Ureter (tissue), 1 donor: ENCODE measurements around the gene SLC9A3. TPM values are rescaled to one million over a fixed set of nuclear protein-coding genes. Genes with fewer than 3 reads are reported as not detected.
A peak's percentile ranks its signal among the peaks of the same experiment; 100 is the strongest.
"Not testable (repeated sequence)": the region's sequence is repeated elsewhere in the genome, so short reads cannot be mapped to it uniquely, and the experiment has no call there.

ENCODE experiments used
- DNase-seq: peaks from one replicate; pipeline ENCODE4 v3.0.0-alpha.2; 2020; ENCODE audit warnings: low spot score
- total RNA-seq: library from RNA; stranded (reverse); gene quantifications from one replicate; pipeline ENCODE4 v1.2.4, GENCODE V29; 2023
- donor health status: DM: yes; HTN: yes; CAD: no.

The SLC9A3 gene
- total RNA-seq, 1 donor from 2014 or later, result 1.1 TPM

DNA sequence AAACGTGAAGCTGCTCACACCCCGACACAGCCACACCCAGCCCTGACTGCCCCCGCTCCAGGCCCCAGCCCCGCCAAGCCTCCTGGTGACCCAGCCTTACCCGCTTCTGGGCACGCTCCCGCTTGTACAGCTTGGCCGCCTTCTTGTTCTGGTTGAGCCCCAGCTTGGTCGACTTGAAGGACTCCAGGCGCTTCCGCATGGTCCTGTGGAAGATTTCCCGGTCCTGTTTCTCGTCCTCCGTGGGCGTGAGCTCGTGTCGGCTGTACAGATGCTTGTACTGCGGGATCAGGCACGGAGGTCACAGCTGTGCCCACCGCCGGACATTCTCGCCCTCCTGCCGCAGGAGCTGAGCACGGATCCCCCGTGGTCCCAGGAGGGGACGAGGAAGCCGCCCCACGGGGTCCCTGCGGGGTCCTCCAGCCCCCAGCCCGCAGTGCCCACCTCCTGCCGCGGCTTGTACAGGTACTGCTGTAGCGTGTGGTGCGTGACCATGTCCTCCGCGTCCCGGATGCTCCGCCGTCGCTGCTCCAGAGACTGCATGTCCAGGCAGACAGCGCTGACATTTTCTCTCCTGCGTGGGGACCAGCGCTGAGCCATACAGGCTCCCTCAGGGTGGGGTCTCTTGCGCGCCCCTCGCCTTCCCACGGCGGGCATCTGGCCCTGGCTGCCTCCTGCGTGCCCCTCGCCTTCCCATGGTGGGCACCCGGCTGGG is 48.0 kb downstream of the SLC9A3 start:
- no peak for DNase-seq

DNA sequence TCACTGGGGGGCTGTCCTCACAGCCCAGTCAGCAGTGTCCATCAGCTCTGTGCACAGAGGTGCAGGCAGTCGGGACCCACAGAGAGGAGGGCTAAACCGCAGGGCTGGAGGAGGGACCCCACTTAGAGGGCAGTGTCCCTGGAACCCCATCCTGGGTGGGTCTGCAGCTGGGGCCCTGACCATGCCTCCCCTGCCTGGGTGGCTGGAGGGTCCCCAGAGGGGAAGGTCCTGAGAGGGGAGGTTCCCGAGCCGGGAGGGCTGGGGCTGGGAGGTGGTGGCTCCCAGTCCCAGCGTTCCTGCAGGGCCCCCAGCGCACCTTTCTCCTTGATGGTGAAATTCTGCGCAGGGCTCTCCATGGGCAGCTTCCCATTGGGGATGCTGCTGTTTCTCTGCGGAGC is 48.5 kb downstream of the SLC9A3 start:
- no peak for DNase-seq

DNA sequence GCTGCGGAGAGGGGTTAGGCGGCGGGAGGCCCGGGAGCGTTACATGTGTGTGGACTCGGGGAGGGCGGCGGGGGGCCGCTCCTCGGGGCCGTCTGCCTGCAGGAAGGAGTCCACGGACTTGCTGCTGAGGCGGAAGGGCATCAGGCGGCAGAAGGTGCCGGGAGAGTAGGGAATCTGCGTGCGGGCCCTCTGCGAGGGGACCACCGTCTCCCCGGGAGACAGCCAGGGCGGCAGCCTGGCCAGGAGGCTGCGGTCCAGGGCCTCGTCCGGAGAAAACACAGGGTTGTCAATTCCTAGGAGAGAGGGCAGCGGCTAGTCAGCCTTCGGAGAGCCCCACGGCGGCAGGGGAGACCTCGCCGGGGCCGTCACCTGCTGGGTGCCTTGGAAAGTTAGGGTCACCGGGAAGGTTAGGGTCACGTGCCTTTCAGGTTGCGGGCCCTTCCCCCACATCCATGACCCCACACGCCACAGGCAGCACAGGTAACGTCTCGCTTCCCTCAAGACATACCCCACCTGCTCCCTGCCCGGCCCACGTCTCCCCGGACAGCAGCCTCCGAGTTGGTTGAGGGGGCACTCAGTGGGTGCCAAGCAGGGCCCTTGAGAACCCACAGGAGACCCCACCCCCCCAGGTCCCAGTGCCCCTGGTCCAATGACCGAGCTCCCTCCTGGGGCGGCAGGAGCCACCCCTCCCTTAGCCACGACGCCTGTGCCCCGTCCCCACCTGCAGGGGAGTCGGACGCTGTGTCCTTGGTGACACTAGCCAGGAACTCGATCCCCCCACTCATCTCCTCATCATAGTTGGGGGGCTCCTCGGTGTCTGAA is 49.2 kb downstream of the SLC9A3 start:
- no peak for DNase-seq

DNA sequence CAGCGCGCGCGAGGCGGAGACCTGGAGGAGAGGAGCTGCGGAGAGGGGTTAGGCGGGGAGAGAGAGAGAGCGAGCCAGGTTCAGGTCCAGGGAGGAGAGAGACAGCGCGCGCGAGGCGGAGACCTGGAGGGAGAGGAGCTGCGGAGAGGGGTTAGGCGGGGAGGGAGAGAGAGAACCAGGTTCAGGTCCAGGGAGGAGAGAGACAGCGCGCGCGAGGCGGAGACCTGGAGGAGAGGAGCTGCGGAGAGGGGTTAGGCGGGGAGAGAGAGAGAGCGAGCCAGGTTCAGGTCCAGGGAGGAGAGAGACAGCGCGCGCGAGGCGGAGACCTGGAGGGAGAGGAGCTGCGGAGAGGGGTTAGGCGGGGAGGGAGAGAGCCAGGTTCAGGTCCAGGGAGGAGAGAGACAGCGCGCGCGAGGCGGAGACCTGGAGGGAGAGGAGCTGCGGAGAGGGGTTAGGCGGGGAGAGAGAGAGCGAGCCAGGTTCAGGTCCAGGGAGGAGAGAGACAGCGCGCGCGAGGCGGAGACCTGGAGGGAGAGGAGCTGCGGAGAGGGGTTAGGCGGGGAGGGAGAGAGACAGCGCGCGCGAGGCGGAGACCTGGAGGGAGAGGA is 49.9 kb downstream of the SLC9A3 start:
- DNase-seq, result not testable (repeated sequence)

DNA sequence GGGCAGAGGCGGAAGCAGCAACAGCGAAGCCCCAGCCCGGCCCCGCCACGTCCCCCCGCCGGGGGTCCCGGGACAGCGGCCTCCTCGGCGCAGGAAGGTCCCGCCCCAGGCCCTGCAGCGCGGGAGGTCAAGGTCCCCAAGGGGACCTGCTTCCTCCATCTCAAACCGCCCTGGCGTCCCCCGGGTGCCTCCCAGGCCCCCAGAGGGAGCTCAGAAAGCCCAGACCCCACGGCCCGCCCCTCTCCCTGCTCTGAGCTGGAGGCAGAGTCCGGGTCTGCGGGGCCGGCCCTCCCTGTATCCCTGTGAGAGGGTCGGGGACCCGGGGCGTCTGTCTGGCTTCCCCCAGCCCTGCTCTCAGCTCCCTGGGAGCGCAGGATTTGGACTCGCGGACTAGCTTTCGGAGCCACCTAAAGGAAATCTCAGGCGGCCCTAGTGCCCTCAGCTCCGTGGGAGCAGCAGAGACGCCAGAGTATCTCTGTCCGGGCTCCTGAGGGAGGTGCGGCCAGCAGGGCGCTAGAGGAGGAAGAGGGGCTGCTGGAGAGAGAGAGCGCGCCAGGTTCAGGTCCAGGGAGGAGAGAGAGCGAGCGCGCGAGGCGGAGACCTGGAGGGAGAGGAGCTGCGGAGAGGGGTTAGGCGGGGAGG is 50.6 kb downstream of the SLC9A3 start:
- DNase-seq, result no peak

DNA sequence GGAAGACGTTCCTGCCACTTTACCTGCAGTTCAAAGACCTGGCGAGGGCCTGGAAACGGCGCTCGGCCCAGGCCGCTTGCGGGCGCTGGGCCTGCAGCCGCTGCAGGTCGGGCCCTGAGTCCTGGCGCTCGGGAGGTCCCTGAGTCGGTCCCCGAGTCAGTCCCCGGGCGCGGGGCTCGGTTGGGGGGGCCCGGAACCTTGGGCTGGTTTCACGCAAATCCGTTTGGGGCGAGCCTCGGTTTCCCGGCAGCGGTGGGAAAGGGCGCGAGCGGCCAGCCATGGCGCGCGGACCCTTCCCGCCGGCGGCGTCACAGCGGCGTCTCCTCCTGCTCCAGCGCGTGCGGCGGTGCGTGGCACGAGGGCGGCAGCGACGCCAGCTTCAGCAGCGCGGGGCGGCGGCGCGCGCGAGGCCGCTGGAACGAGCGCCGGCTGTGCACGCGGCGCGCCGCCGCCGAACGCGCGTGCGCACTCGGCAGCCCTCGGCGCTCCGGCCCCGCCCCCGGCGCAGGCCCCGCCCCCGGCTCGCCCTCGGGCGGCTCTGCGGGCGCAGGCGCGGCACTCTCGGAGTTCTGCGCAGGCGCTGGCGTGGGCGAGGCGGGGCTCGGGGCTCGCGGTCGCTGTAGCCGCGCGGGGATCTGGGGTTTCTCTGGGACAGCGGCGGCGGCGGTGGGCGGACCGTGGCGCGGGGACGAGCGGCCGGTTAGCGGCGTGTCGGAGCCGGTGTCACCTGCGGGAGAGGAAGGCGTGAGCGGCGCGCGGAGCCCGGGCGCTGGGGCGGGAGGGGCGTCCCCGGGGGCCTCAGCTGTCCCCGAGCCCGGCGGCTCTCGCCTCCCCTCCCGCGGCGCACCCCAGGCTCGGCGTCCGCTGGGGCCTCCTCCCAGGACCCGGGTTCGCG is 51.3 kb downstream of the SLC9A3 start:
- DNase-seq, result peak; percentile 90

DNA sequence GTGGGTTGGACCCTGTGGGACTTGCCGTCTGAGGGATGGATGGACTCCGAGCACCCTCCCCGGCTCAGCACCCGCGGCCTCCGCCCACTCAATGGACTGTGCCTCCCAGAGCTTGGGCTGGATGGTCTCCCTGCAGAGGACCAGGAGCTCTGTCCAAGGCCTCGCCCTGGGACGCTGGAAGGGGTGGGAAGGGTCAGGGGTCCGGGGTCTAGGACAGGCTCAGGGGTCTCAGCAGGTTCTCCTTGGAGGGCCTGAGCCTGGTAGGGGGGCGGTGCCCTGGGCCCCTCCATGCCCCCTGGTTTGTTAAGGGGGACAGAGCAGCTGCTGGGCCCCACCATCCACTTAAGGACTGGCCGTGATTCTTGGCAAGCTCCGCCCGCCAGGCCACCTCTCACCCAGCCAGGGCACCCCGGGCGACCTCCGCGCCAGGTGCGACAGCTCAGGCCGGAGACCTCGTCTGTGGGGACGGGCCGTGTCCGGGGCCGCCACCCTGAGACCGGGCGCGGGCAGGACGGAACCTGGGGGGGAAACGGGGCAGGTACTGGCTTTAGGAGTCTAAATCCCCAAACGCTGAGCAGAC is 52.1 kb downstream of the SLC9A3 start:
- no peak for DNase-seq

DNA sequence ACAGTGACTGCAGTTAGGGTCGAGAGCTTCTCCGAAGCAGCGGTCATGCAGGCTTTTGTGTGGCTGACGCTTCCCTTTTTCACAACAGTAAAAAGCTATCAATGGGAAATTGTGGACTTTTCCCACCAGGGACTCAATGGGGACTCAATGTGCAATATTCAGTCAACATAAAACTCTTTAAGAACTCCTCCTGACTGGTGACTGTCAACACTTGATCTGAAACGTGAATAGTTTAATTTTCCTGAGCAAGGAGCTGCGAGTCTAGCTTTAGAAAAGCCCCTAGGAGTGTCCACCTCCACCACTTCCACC is 52.5 kb downstream of the SLC9A3 start:
- no peak for DNase-seq

DNA sequence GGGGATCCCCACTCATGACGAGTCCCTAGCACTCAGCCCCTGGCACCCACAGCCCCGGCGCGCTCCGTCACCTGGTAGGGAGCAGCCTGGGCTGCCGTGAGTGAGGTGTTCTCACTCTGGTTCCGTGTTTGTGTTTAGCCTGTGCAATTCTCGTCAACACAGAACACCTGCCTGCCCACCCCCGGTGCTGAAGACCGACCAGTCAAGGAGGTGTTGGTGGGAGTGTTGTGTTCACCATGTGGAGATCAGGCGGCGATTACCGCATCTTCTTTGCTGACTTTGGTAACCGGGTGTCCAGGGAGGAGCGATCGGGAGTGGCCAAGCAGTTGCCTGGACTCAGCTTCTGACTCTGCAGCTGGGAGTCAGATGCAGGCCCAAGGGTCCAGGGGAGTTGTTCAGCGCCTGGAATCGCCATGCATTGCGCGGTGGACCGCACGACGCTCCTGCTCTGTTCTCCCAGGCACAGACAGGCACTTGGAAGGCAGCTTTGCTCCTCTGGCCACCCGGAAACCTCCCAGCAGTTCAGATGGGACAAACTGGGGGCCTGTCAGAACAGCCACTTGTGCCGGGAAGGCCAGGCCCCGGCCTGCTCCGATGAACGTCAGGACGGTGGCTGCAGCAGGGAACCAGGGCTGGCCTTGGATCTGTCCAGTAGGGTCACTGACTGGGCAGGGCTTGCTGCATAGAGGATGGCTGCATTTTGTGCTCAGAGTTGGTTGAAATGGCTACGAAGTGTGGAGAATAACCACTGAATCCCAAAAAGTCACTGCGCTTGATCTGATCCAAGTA is 53.1 kb downstream of the SLC9A3 start:
- DNase-seq, result no peak

DNA sequence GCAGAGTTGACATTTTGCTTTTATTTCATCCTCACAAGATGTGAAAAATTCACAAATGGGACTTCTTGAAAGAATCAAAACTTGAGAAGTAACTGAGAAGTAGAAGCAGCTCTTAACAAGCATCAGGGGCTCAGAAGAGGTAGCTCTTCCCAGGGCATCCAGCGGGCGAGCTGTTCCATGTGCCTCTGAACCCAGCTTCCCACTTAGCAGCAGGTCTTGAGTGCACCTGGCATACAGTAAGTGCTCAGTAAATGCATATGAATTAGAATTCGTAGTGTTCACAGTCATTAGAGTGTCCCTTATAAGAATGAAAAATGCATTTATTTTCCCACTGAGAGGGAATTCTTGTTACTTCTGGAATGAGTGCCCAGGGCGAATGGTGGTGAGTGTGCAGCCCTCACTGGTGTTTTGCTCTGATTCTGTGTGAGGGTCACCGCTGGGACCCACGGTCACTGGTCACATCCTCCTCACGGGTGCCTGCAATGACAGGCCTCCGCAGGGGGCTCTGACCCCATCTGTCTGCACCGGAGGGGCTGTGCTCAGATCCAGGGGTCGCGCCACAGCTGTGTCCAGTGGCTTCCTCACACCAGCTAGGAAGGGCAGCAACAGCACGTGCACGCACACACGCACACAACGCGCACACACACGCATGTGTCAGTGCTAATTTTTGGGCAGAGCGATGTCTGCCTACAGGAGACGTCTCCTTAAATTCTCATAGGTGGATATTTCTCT is 54.3 kb downstream of the SLC9A3 start:
- DNase-seq, result no peak

DNA sequence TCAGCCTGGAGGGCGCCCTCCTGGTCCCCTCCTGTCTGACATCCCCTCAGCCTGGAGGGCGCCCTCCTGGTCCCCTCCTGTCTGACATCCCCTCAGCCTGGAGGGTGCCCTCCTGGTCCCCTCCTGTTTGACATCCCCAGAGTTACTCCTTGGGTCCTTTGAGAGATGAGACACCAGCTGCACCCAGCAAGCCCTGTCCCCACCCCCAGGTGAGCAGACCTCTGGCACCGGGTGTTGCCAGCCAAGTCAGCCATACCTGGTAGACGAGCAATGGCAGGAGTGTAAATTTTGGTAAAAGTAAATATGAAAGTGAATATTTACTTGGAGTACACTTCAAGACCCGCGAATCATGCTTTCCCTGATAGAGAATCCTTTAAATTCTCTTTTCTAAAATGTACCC is 55.8 kb downstream of the SLC9A3 start:
- DNase-seq, result no peak

DNA sequence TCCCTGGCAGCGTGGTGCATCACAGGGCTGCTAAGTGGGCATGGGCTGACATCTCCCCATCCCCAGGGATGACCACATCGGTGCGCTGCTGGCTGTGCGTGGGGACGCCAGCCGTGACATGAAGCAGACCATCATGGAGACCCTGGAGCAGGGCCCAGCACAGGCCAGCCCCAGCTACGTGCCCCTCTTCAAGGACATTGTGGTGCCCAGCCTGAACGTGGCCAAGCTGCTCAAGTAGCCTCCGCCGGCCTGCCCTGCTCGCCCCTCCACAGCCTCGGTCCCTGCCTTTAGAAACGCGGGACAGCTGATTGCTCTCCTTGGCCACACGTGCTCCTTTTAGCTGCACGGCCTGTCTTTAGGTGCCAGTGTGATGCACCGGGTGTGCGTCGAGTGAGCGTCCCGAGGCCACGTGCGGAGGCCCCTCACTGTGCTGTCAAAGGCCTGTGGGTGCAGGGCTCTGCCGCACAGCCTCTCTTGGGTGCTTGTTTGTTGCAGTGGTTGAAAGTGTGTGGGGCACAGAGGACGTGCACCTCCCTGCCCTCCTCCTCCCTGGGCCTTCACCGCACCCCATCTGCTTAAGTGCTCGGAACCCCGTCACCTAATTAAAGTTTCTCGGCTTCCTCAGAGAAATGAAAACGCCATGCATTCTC is 57.5 kb downstream of the SLC9A3 start:
- no peak for DNase-seq

DNA sequence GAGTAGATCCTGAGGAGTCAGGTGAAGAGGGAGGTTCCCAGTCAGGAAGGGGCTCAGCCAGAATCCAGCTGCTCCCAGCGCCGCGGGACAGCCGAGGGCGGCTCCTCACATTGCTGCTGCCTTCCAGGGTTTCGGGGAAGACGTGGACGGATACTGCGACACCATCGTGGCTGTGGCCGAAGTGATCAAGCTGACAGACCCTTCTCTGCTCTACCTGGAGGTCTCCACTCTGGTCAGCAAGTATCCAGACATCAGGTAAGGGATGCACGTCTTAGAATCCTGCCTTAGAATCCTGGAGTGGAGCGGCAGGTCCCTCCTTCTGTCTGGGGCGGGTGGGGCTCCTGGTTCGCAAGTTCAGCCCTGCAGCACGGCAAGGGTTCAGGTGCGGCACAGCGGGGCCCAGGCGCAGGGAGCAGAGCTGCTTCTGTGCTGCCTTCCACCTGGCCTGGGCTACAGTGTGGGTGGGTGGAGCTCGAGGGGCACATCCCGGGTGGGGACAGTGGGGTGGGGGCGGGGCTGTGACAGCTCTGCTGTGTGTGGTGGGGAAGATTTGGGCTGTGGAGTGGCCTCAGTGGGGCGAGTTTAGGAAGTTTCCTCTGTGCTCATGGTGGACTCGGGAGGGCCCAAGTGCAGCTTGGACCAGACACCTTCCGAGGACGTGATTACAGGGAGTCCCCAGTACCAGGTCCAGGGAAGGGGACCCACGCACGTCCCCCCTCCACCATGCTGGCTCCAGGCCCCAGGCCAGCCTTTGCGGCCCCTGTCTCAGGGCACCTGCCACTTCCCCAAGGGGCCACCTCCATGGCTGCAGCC is 58.5 kb downstream of the SLC9A3 start:
- no peak for DNase-seq

DNA sequence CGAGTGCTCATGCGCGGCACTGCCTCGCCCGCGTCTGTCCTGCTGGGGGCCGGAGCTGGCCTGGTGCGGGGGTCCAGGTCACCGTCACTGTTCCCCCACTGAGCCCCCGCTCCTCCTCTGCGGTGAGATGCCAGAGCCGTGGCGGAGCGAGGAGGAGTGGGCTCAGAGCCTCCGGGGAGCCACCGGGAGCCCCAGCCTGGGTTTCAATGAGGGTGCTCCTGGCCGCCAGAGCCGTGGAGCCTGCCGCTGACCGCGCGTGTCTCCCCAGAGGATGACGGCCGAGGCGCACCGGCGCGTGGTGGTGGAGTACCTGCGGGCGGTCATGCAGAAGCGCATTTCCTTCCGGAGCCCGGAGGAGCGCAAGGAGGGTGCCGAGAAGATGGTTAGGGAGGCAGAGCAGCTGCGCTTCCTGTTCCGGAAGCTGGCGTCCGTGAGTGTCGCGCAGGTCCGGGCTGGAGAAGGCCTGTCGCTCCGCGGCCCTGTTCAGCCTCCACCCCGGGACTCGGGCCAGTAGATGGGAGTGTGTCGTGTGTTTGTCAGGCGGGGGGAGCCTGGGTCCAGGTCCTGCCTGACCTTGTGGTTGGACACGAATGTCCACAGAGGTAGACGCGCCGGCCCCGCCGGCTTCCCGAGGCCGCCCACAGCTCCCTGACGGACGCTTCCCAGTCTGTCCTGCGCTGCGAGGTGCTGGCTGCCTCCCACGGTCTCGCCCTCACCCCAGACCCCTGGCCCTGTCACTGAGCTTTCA is 59.2 kb downstream of the SLC9A3 start:
- no peak for DNase-seq

DNA sequence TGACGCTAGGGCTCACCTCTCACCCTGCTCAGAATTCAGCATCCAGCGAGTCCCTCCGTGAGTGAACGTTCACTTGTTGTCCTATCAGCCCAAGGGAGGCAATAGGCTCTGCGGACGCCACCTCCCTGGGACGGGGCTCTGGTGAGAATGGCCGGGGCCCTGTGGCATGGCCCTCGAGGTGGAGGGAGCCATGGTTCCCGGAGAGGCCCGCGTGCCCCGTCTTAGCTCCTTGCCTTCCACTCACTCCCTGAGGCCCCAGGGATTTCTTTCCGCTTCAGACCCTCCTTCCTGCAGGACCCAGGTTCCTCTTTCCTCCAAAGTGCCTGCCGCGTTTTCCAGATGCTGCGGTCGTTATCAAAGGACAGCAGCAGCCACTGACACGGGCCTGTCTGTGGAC is 59.8 kb downstream of the SLC9A3 start:
- DNase-seq, result no peak

DNA sequence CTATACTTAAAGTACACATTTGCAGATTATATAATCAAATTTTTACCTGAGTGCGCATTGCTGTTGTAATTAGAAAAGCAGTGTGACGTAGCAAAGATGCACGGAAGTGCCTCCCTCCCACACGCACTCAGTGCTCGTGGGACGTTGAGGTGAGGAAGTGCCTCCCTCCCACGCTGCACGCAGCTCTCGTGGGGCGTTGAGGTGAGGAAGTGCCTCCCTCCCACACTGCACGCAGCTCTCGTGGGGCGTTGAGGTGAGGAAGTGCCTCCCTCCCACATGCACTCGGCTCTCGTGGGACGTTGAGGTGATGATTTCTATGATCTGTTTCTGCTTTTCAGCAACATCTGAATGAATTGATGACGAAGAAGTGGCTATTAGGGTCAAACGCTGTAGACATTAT is 60.3 kb downstream of the SLC9A3 start:
- no peak for DNase-seq

DNA sequence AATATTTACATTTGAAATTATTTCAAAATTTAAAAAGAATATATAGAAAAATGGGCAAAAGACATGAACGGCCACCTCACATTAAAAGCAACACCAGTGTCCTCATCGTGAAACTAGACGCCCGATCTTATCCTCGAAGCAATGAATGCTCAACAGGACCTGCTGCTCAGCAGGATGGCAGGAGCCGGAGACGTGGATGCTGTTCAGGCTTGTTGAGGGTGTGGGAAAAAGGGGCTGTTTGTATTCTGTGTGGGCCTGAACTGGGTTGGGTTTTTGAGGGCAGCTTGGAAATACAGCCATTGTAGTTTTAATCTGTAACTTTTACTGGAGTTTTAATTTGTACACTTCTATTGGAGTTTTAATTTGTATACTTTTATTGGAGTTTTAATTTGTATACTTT is 60.9 kb downstream of the SLC9A3 start:
- no peak for DNase-seq

DNA sequence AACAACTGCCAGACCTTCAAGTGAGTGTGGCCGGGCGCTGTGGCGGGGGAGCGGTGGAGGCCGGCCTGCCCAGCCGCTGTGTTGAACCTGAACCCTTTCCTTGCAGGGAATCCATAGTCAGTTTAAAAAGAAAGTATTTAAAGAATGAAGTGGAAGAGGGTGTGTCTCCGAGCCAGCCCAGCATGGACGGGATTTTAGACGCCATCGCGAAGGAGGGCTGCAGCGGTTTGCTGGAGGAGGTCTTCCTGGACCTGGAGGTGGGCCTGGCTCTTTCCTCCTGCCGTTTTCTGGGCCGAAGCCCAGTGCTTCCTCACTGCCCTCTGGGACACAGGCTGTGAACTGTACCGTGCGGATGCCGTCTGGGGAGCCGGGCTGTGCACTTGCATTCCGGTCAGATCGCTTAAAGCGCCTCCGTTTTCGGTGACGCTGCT is 62.2 kb downstream of the SLC9A3 start:
- DNase-seq, result no peak
